GM12801 (cell line): ENCODE data around the gene OR2V2.

Experiments
- CTCF ChIP-seq: IDR thresholded peaks from one replicate; pipeline ENCODE4 v1.5.1; 2011; ENCODE audit warnings: control low read depth; ENCODE audit not compliant: insufficient read length; ENCODE audit errors: extremely low read depth

Gene OR2V2

GRCh38 chr5:181188700-181189362, 41.4 kb downstream of the OR2V2 start:
- TF ChIP-seq CTCF: no peak

GRCh38 chr5:181189363-181189961, 42.1 kb downstream of the OR2V2 start:
- no peak for TF ChIP-seq CTCF

- no peak for TF ChIP-seq CTCF
Measured at GRCh38 chr5:181189962-181190710, 42.8 kb downstream of the OR2V2 start.

GRCh38 chr5:181190711-181191525, 43.5 kb downstream of the OR2V2 start:
- TF ChIP-seq CTCF: no peak

- no peak for TF ChIP-seq CTCF
Measured at GRCh38 chr5:181191526-181192336, 44.3 kb downstream of the OR2V2 start.

GRCh38 chr5:181192337-181193046, 45.1 kb downstream of the OR2V2 start:
- no peak for TF ChIP-seq CTCF
